Measurements from ENCODE around the gene STARD13. TPM values are rescaled to one million over a fixed set of nuclear protein-coding genes. Genes with fewer than 3 reads are reported as not detected.

STARD13 gene
- total RNA-seq, 1 experiment from 2014 or later: 4.1 TPM

GRCh38 chr13:33319859-33320258, 34.3 kb upstream of the STARD13 start:
- no TSS peak for BruUV-seq (replicated peaks)
- no peaks in the 10 kb centered on the region for H3K27me3 ChIP-seq (ENCODE audit: insufficient read depth, low read length)
- no peak overlapping the region for H3K9ac ChIP-seq (ENCODE audit: low read length)
- intact Hi-C loops (cut with micrococcal nuclease): no loop called here
- no peaks in the 10 kb centered on the region for H3K9me3 ChIP-seq (ENCODE audit: control insufficient read depth in 1 of 2, insufficient read depth in 1 of 2, low read depth in 1 of 2, low read length in 2 of 2)
- no peak overlapping the region for H3K27ac ChIP-seq (ENCODE audit: low read depth, low read length)
- ATAC-seq: no peak
- H3K79me2 ChIP-seq (ENCODE audit: insufficient read depth, low read length): no peaks in the 10 kb centered on the region
- H4K20me1 ChIP-seq (ENCODE audit: insufficient read depth): no peaks in the 10 kb centered on the region
- TF ChIP-seq, protein P1, sequence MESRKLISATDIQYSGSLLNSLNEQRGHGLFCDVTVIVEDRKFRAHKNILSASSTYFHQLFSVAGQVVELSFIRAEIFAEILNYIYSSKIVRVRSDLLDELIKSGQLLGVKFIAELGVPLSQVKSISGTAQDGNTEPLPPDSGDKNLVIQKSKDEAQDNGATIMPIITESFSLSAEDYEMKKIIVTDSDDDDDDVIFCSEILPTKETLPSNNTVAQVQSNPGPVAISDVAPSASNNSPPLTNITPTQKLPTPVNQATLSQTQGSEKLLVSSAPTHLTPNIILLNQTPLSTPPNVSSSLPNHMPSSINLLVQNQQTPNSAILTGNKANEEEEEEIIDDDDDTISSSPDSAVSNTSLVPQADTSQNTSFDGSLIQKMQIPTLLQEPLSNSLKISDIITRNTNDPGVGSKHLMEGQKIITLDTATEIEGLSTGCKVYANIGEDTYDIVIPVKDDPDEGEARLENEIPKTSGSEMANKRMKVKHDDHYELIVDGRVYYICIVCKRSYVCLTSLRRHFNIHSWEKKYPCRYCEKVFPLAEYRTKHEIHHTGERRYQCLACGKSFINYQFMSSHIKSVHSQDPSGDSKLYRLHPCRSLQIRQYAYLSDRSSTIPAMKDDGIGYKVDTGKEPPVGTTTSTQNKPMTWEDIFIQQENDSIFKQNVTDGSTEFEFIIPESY (IDR thresholded peaks at IDR 0.05; ENCODE audit: extremely low read depth, insufficient replicate concordance, low read length): no peak
- TF ChIP-seq, protein P2, sequence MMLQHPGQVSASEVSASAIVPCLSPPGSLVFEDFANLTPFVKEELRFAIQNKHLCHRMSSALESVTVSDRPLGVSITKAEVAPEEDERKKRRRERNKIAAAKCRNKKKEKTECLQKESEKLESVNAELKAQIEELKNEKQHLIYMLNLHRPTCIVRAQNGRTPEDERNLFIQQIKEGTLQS (IDR thresholded peaks at IDR 0.05): no peak
- TF ChIP-seq SRF (IDR thresholded peaks at IDR 0.05; ENCODE audit: low read depth) (no peak), ZNF274 (IDR thresholded peaks at IDR 0.05; ENCODE audit: low read depth, low read length) (no peak), RAD21 (IDR thresholded peaks at IDR 0.05; ENCODE audit: low read depth) (no peak), CEBPB (IDR thresholded peaks at IDR 0.05; ENCODE audit: low read depth) (no peak), EZH2 (IDR thresholded peaks at IDR 0.05) (no peak), JUND (IDR thresholded peaks at IDR 0.05) (no peak), SP1 (IDR thresholded peaks at IDR 0.05; ENCODE audit: low read depth) (no peak), EGR1 (IDR thresholded peaks at IDR 0.05; ENCODE audit: low read depth) (no peak), POLR2A (IDR thresholded peaks at IDR 0.05; ENCODE audit: borderline replicate concordance, extremely low read depth, insufficient read depth, insufficient read length) (no peak), FOSL1 (IDR thresholded peaks at IDR 0.05; ENCODE audit: low read depth) (no peak), REST (IDR thresholded peaks at IDR 0.05; ENCODE audit: low read depth) (no peak), YY1 (IDR thresholded peaks at IDR 0.05; ENCODE audit: extremely low read depth, insufficient replicate concordance, low read depth, low read length) (no peak)
- TF ChIP-seq, protein P3, sequence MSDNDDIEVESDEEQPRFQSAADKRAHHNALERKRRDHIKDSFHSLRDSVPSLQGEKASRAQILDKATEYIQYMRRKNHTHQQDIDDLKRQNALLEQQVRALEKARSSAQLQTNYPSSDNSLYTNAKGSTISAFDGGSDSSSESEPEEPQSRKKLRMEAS (IDR thresholded peaks at IDR 0.05): no peak
- H3K9me2 ChIP-seq (ENCODE audit: insufficient read depth): no peaks in the 10 kb centered on the region
- no peak overlapping the region for H2AFZ ChIP-seq (ENCODE audit: low read depth, low read length, poor library complexity, severe bottlenecking)
- no peak overlapping the region for H3K4me2 ChIP-seq (ENCODE audit: low read length)
- no peaks in the 10 kb centered on the region for H3K4me1 ChIP-seq (ENCODE audit: control insufficient read depth in 1 of 2, insufficient read depth in 2 of 2, low read length in 2 of 2)
- ChIA-PET POLR2A (no interaction called here), CTCF (no interaction called here), RAD21 (ENCODE audit: low non-redundant PET in 1 of 2, low total read pairs in 2 of 2, uncharacterized antibody in 2 of 2, unreplicated experiment in 2 of 2) (no interaction called here)
- H3K4me3 ChIP-seq (replicated peaks in 1 of 2; ENCODE audit: low read depth in 1 of 2, low read length in 2 of 2): no peak overlapping the region
- no peak for DNase-seq (ENCODE audit: low read depth, low spot score)
- H3K36me3 ChIP-seq (ENCODE audit: control insufficient read depth in 1 of 2, insufficient read depth in 2 of 2, low read length in 2 of 2): no peaks in the 10 kb centered on the region
